Stomach (tissue), 4 donors: ENCODE measurements around the gene RHOT1.

ENCODE experiments used
- CTCF ChIP-seq, 7 experiments: fragments of 450-650 bp in 4 of 7; fragments of 200-600 bp in 3 of 7; sonication (generic) in 3 of 7; IDR thresholded peaks; one replicate each; pipeline ENCODE4 v1.5.1; 2016 to 2019; ENCODE audit warnings: antibody characterized with exemption in 7 of 7, control low read depth in 2 of 7, mild to moderate bottlenecking in 1 of 7
- POLR2A ChIP-seq, 4 donors: fragments of 450-650 bp; IDR thresholded peaks; one replicate each; pipeline ENCODE4 v1.6.1; 2016; ENCODE audit warnings: antibody characterized with exemption in 4 of 4, control low read depth in 2 of 4, mild to moderate bottlenecking in 1 of 4, moderate library complexity in 1 of 4

- no peak for TF ChIP-seq POLR2A (IDR thresholded peaks at IDR 0.05)
- no peak for TF ChIP-seq CTCF (IDR thresholded peaks at IDR 0.05)
These were observed 15.6 kb upstream of the RHOT1 start for GRCh38 chr17:32126746-32127145.
